GM19324 (cell line): Measurements from ENCODE around the gene CCDC73.
"Not testable (repeated sequence)": the region's sequence is repeated elsewhere in the genome, so short reads cannot be mapped to it uniquely, and the experiment has no call there.

ENCODE experiments used
- ATAC-seq: cut with Tn5 transposase; IDR thresholded peaks from one replicate; pipeline ENCODE4 v1.9.1; 2021; ENCODE audit warnings: mild to moderate bottlenecking, moderate library complexity; ENCODE audit not compliant: unreplicated experiment, low FRiP score

Gene CCDC73

DNA sequence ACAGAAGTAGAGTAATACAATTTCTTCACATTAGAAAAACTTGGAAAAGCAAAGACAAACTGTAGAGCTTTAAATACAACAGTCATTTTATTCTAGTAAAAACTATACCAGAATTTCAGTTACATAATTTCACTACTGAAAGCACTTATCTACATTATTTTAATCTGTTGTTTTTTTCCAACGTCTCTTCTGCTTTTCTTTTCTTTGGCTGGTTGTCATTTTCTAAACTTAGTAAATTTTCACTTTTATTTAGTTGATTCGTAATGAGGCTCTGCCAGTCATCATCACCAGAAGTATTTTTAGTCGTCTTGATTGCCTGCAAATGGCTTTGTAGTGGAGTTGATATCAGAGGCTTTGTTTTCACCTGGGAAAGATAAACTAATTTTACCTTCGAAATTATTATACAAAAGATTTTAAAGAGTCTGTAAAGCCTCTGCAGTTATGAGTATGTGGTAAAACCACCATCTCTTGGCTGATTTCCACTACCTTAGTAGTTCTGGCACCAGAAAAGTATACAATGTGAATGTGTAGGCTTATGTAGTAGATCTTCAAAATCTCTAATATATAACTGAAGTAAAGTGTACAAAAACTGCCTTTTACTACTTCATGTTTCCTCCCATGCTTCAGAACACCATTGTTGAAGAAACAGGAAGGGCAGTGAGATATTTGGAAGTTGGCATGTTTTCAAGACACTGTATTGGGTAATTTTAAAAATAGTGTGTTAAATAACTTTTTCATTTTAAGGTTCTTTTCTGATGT lies 191.6 kb downstream of the CCDC73 start:
- ATAC-seq, result no peak

DNA sequence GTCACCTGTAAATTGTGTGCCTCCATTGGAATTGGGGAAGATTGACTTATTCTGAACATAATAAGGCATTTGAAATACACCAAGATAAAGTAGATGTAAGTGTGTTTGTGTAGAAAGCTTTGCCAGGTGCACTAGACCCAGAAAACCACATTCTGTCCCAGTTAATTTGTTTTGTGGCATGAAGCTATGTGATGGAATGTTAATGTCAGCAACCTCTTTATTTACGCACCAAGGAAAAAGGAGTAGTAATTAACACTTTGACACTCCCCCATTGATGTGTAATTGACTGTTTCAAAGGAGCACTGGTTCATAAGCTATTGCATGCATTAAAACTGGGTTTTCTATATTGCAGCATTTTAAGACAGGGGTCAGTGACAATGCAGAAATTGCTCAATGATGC lies 196.5 kb downstream of the CCDC73 start:
- no peak for ATAC-seq

DNA sequence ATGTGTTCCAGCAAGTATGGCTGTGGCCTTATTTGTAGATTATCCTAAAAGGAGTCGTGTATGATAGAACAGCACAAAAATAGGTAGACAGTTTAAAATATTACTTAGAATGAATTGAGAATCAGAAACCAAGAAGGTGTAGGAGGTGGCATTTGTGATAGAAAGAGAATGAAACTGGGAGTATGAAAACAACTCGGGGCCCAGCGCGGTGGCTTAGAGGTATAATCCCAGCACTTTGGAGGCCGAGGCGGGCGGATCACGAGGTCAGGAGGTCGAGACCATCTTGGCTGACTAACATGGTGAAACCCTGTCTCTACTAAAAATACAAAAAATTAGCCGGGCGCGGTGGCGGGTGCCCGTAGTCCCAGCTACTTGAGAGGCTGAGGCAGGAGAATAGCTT lies 198.3 kb downstream of the CCDC73 start:
- not testable (repeated sequence) for ATAC-seq

GRCh38 chr11:32594272-32594671 lies 200.2 kb downstream of the CCDC73 start:
- ATAC-seq, result no peak

- no peak for ATAC-seq
Observed at GRCh38 chr11:32586576-32587190, 207.8 kb downstream of the CCDC73 start.

DNA sequence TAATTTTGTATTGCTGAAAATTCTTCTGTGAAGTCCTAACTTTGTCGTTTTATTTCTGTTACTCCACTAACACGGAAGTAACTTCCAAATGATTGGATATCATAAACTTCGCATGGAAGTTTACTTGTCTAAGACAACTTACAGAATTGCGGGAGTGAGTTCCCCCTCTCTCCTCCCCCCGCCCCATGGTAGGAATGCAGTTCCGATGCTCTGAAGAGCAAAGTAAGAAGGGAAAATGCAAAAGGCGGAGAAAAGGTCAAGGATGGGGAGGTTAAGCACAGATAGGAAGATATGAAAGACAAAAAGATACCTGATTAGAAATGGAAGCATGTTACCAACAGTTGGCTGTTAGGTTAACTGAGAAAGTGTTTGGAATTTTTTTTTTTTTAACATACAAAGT lies 209.5 kb downstream of the CCDC73 start:
- no peak for ATAC-seq

DNA sequence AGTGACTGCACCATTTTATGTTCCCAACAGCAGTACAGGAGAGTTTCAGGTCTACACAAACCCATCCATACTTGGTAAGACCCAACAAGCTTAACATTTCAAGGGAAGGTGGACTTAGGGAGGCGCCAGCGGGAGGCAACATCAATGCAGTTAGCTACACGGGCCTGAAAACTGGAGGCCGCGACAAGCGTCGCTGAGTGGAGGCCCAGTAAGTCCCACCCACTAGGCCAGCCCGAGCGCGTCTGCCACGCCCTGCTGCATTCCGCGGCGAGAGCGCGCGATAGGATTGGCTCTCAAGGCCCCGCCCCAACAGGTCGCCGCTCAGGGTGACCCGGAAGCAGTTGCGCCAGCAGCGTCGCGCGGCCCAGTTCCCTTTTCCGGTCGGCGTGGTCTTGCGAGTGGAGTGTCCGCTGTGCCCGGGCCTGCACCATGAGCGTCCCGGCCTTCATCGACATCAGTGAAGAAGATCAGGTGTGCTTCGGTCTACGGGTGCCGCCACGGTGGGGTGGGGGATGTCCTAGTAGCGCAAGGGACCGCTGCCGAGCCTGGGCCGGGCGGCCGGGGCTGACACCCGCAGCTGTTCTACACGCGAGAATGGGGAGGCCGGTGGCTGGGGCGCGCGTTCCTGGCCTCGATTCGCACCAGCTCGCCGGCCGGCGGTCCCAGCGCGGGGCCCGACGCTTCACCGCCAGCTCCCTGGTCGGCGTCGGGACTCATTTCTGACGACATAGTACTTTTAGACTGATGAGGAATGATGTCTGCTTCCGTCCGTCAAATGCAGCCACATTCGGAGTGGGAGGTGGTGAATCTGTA lies 210.8 kb downstream of the CCDC73 start, which contains the start of gene EIF3M:
EIF3M (plus strand) TSS at position 373 of the 813 bp plus-strand sequence; CDS start at position 430, 57 bp downstream.
- ATAC-seq, result peak; percentile 99

GRCh38 chr11:32581556-32581955 lies 212.9 kb downstream of the CCDC73 start:
- no peak for ATAC-seq

- no peak for ATAC-seq
Observed at GRCh38 chr11:32580967-32581366, 213.5 kb downstream of the CCDC73 start.

DNA sequence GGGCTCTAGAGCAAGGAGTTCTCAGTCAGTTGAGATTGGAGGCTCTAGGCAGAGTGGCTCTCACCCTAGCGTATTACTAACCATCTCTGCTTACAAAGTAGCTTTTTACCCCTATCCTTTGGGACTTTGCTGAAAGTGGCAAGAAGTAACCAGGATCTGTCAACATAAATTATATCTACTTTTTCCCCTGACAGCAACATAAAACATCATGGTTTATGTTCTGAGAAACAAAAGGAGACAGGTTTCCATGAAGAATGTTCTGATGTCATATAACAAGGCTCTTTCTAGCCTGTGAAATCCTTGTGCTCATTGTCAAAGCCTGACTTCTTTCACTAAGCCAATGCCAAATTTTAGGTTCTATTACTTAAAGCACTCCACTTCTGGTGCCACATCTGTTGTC lies 218.0 kb downstream of the CCDC73 start:
- ATAC-seq, result no peak

DNA sequence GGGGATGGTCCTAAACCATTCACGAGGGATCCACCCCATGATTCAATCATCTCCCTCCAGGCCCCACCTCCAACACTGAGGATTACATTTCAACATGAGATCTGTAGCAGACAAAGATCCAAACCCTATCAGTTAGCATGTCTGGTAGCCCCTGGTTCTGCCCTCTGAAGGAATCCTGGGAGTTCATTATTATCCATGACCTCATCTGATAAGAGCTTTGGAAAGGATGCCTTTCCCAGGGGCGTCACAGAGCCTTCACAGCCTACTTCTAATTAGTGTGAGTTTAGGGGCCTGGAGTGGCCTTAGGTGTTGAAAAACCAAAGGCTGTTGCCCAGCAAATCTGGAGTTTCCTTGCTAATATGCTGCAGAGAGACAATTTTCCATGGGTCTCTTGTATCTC lies 219.4 kb downstream of the CCDC73 start:
- ATAC-seq, result no peak

DNA sequence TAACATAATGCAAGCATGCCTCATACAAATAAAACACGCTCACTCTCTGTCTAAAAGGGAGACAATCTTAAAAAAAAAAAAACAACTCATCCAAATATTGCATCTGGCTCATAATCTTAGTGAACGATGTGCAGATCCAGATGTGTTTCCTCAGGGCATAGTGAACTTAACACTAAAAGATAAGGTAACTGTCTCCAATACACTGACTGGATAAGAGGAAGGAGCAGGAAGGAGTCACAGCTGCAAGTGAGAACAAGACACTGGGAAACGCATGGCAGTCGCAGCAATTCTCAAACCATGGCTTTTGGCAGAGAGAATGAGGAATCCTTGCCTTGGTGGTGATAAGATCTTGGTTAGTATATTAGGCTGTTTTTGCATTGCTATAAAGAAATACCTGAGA lies 220.0 kb downstream of the CCDC73 start:
- ATAC-seq, result no peak

DNA sequence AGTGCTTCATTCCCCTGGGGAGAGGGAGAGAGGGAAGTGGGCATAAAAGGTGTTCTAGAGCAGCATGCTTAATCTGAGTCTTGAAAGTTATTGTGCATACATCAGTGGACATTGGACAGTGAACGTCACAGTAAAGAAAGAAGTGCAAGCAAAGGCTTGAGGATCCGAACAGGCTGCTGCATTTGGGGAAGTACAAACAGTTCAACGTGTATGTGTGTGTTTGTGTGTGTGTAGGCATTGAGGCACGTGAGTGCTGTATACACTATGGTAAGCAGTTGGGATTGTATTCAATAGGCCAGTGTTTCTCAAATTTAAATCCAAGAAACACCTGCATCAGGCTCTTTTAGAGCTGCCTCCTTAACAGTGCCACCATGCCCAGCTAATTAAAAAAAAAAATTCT lies 221.2 kb downstream of the CCDC73 start:
- ATAC-seq, result no peak

DNA sequence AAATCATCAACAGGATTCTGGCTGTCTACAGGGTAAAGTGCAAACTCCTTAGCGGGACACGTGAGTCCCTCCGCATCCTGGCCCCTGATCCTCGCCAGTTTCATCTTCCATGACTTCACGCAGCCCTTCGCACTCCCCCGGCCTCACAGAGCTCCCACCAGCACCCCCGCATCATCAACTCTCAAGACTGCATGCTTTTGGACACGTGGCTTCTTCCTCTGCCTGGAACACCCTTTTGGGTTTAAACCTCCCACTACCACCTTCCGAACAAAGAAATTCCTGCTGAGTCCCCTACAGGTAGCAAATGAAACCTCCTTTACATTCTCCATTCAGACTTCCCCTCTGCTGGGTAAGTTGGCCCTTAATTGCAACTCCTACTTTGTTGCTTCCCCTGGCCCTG lies 223.4 kb downstream of the CCDC73 start:
- ATAC-seq, result no peak

DNA sequence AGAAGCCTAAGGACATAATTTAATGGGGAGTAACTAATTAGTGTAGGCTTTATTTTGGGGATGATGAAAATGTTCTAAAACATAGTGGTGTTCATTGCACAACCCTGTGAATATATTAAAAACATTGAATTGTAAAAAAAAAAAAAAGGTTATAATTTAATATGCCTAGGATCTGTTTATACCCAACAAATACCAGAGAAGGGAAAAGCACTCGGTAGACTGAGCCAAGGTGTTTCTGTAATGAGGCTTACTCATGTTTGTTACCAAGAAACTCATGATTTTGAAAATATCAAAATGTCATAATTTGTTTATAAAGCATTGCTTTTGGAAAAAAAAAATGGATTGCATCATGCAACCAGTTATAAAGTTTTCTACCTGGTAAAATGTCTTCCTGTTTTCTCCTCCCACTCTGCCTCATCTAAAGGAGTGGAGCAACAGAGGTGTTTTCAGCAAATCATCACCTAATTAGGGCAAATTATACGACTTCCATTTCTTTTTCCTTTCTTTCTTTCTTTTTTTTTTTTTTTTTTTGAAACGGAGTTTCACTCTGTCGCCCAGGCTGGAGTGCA lies 225.1 kb downstream of the CCDC73 start:
- ATAC-seq, result no peak

DNA sequence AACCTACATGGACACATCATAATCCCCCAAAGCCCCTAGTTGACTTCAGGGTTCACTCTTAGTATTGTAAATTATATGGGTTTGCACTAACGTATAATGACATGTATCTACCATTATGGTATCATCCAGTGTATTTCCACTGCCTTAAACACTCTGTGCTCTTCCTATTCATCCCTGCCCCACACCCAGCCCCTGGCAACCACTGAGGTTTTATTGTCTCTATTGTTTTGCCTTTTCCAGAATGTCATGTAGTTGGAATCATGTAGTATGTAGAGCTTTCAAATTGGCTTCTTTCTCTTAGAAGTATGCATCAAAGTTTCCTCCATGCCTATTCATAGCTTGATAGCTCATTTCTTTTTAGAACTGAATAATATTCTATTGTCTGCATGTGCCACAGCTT lies 227.3 kb downstream of the CCDC73 start:
- ATAC-seq, result no peak

DNA sequence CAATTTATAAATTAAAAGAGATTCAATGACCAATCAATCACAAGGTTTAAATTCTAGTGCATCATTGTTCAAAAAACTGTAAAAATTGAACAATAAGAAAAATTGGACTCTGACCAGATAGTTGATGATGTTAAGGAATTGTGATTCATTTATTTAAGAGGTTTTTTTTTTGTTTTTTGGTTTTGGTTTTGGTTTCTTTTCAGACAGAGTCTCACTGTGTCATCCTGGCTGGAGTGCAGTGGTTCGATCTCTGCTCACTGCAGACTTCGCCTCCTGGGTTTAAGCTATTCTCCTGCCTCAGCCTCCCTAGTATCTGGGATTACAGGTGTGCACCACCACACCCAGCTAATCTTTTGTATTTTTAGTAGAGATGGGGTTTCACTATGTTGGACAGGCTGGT lies 227.9 kb downstream of the CCDC73 start:
- ATAC-seq, result no peak

DNA sequence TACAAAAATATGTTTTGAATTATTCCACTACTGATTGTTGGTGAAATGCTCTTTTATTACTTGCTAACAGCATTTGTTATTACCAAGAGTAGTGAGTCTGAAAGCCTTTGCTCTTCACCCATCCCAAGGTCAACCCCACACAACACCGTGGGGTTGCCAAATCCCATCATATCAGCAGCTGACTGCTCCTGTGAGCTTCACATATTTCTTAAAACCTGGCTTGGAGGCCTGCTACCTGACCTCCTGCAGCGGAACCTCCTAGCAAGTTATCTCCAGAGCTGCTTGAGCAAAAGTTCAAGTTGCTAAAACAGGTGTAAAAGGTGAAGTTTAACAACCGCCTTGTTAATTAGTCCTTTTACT lies 230.9 kb downstream of the CCDC73 start:
- ATAC-seq, result no peak

DNA sequence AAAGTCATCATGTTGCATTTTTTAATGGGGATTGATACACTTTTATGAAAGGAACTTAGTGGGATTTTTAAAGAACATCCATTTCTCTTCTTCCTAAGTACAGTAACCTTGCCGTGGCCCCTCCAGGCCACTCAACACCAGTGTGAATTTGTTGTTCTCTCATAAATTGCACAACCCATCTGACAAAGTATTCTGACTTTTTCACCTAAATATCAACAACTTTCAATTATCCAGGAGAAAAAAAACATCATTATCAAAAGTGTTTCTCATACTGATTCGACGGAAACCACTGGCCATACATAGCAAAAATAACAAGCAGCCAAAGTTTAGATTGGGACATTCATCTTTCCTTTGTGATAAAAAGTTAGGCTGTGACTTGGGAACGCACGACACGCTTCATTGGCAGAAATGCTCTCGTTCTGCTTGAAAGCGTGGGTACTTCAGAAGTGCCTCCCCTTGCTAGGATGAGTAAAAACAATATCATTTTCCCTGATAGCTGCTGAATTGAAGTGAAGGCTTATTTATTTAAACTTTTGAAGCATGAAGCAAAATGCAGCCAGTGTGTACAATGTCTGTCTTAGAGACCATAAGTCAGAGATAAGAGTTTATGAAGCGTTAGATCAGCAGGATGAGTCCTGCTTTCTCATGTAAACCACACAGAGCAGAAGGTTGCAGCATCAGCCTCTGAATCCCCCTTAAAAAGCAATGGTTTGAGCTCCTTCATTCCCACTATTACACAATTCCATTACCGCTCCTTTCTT lies 231.4 kb downstream of the CCDC73 start:
- no peak for ATAC-seq

GRCh38 chr11:32561835-32562234 lies 232.6 kb downstream of the CCDC73 start:
- ATAC-seq, result no peak
